Activated naive CD8-positive, alpha-beta T cell (primary cell): ENCODE data around the gene SRRM3.

Experiments used
- H3K27ac Mint-ChIP-seq: one replicate; pipeline ENCODE4 v1.8.0; 2021; ENCODE audit warnings: mixed read lengths
- H3K27me3 Mint-ChIP-seq: one replicate; pipeline ENCODE4 v1.8.0; 2021; ENCODE audit warnings: mixed read lengths
- H3K36me3 Mint-ChIP-seq: one replicate; pipeline ENCODE4 v1.8.0; 2021; ENCODE audit warnings: mixed read lengths
- H3K4me1 Mint-ChIP-seq: one replicate; pipeline ENCODE4 v1.8.0; 2021; ENCODE audit warnings: low read depth, mixed read lengths
- H3K4me3 Mint-ChIP-seq: one replicate; pipeline ENCODE4 v1.8.0; 2021; ENCODE audit warnings: mild to moderate bottlenecking, mixed read lengths
- H3K9me3 Mint-ChIP-seq: one replicate; pipeline ENCODE4 v1.8.0; 2021; ENCODE audit warnings: low read depth, mixed read lengths

Gene SRRM3

DNA sequence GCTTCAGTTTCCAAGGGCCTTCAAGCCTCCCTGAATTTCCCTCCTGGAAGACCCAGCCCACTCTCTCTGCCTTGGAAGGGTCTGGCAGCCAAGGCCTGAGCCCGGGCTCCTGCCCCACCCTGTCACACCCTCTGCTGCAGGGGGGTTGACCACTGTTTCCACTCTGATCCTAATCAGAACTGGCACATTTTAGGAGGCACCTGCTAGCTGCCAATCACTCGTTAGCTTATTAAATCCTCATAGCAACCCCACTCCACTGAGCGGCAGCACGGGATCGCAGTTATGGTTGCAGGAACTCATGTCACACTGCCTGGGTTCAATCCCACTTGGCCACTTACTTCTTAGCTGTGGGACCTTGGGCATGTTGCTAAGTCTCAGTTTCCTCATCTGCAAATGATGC lies 113.7 kb downstream of the SRRM3 start:
- no peak overlapping the region for H3K4me3 Mint-ChIP-seq
- H3K27me3 Mint-ChIP-seq: no peaks in the 10 kb centered on the region
- no peaks in the 10 kb centered on the region for H3K36me3 Mint-ChIP-seq
- H3K9me3 Mint-ChIP-seq: no peaks in the 10 kb centered on the region
- H3K4me1 Mint-ChIP-seq: peaks cover 20% of the 10 kb centered on the region
- H3K27ac Mint-ChIP-seq: no peak overlapping the region

DNA sequence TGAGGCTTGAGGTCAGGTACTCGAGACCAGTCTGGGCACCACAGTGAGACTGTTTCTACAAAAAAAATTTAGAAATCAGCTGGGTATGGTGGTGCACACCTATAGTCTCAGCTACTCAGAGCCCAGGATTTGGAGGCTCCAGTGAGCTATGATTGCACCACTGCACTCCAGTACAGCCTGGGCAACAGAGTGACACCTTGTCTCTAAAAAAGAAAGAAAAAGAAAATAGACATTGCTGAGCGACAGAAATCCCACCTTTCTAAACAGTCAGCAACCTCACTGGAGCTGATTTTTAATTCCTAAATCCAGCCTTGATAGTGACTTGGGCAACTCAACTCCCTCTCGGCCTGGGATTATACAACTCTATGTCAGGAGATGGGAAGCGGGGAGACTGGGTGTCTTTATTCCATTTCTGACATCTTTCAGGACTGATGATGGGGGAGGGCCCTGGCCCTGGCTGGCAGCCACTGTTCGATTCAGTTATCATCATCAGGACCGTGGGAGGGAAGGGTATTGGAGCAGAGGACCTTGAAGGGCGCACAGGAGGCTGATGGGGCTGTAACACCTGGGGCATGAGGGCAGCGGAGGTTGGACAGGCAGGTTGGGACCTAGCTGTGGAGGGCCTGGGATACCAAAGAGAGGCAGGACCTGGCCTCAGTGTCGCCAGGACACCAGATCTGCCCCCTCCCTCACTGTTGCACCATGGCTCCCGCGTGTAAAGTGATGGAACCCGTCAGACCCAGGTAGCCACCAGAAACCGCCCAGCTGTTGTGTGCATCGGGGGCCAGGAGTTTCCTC lies 115.5 kb downstream of the SRRM3 start:
- H3K36me3 Mint-ChIP-seq: no peaks in the 10 kb centered on the region
- no peaks in the 10 kb centered on the region for H3K27me3 Mint-ChIP-seq
- H3K9me3 Mint-ChIP-seq: no peaks in the 10 kb centered on the region
- H3K4me3 Mint-ChIP-seq: peak overlapping the region; percentile 90
- peaks cover 20% of the 10 kb centered on the region for H3K4me1 Mint-ChIP-seq
- H3K27ac Mint-ChIP-seq: peak overlapping the region; percentile 92

DNA sequence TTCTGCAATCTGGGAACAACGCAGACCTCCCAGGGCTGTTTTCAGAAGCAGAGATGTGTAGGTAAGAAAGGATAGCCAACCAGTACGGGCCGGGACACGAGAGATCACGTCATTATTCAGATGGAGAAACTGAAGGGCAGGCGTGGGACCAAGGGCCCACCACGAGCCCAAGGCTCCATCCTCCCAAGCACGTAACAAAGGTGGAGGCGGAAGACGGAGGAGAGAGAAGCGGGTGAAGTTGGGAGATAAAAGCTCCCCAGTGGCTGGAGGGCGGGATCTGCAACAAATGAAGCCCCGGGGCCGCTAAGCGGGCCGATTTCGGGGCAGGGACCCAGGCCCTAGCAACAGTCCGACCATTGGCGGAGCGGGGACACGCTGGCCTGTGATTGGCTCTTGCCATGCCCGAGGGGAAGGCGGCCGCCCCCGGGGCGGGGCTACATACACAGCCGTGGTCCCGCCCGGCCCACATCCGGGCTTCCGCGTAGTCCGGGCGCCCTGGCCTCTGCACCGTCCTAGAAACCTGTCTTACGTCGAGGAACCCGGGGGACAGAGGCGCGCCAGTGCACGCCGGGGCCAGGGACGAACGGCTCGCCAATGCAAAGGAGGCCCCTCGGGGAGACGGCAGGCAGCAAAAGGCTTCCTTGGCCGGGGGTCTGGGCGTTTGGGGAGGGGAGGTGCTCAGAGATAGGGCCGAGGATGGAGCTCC lies 116.2 kb downstream of the SRRM3 start:
- Mint-ChIP-seq H3K27me3 (no peaks in the 10 kb centered on the region), H3K4me1 (peaks cover 20% of the 10 kb centered on the region), H3K27ac (peak overlapping the region; percentile 92), H3K4me3 (peak overlapping the region; percentile 90), H3K9me3 (no peaks in the 10 kb centered on the region), H3K36me3 (no peaks in the 10 kb centered on the region)

- H3K27me3 Mint-ChIP-seq: no peaks in the 10 kb centered on the region
- H3K4me1 Mint-ChIP-seq: peaks cover 20% of the 10 kb centered on the region
- H3K4me3 Mint-ChIP-seq: peak overlapping the region; percentile 90
- H3K9me3 Mint-ChIP-seq: no peaks in the 10 kb centered on the region
- peak overlapping the region; percentile 81 for H3K27ac Mint-ChIP-seq
- H3K36me3 Mint-ChIP-seq: no peaks in the 10 kb centered on the region
These were observed 117.0 kb downstream of the SRRM3 start for GRCh38 chr7:76318488-76319353.

- H3K4me3 Mint-ChIP-seq: no peak overlapping the region
- no peak overlapping the region for H3K27ac Mint-ChIP-seq
- no peaks in the 10 kb centered on the region for H3K27me3 Mint-ChIP-seq
- no peaks in the 10 kb centered on the region for H3K9me3 Mint-ChIP-seq
- peaks cover 10% of the 10 kb centered on the region for H3K36me3 Mint-ChIP-seq
- H3K4me1 Mint-ChIP-seq: peaks cover 22% of the 10 kb centered on the region
These were observed 123.4 kb downstream of the SRRM3 start for GRCh38 chr7:76325092-76325491.

- Mint-ChIP-seq H3K4me3 (no peak overlapping the region), H3K9me3 (no peaks in the 10 kb centered on the region), H3K27me3 (no peaks in the 10 kb centered on the region), H3K4me1 (peaks cover 22% of the 10 kb centered on the region), H3K36me3 (peaks cover 10% of the 10 kb centered on the region), H3K27ac (no peak overlapping the region)
These were observed 124.1 kb downstream of the SRRM3 start for GRCh38 chr7:76325811-76326210.

DNA sequence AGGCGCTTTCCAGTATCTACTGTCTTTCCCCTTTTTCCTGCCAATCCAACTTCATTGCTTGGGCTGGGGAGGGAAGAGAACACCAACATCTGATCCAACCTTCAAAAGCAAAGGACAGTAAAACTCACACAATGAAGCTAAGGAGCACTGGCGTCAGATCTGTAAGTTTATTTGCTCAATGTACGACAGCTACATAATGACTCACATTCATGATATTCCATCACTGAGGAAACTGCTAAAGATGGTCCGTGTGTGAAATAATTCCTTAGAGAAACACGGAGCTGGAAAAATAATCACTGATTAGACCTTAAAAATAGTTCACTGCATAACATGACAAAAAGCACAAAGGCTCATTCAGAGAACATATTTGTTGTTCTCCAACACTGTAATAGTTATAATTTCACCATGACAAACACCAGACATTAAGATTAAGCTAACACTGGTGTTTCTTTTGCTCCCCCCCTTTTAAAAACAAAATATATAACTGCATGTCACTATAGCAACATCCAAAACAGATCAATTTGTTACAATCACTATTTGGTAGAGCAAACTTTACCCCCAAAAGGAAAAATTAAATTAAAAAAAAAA lies 125.0 kb downstream of the SRRM3 start:
- Mint-ChIP-seq H3K4me3 (no peak overlapping the region), H3K9me3 (no peaks in the 10 kb centered on the region), H3K4me1 (peaks cover 25% of the 10 kb centered on the region), H3K27me3 (no peaks in the 10 kb centered on the region), H3K36me3 (peaks cover 10% of the 10 kb centered on the region), H3K27ac (peak overlapping the region; percentile 10)

GRCh38 chr7:76327610-76328009 lies 125.9 kb downstream of the SRRM3 start:
- Mint-ChIP-seq H3K27me3 (no peaks in the 10 kb centered on the region), H3K36me3 (peaks cover 10% of the 10 kb centered on the region), H3K4me1 (peaks cover 31% of the 10 kb centered on the region), H3K9me3 (no peaks in the 10 kb centered on the region), H3K27ac (peak overlapping the region; percentile 80), H3K4me3 (no peak overlapping the region)

- no peak overlapping the region for H3K27ac Mint-ChIP-seq
- peaks cover 10% of the 10 kb centered on the region for H3K36me3 Mint-ChIP-seq
- H3K27me3 Mint-ChIP-seq: no peaks in the 10 kb centered on the region
- no peak overlapping the region for H3K4me3 Mint-ChIP-seq
- H3K9me3 Mint-ChIP-seq: no peaks in the 10 kb centered on the region
- peaks cover 34% of the 10 kb centered on the region for H3K4me1 Mint-ChIP-seq
These were observed 126.7 kb downstream of the SRRM3 start for GRCh38 chr7:76328389-76328788.

GRCh38 chr7:76329479-76329878 lies 127.8 kb downstream of the SRRM3 start:
- Mint-ChIP-seq H3K9me3 (no peaks in the 10 kb centered on the region), H3K36me3 (peaks cover 10% of the 10 kb centered on the region), H3K27ac (no peak overlapping the region), H3K27me3 (no peaks in the 10 kb centered on the region), H3K4me1 (peaks cover 39% of the 10 kb centered on the region), H3K4me3 (no peak overlapping the region)

DNA sequence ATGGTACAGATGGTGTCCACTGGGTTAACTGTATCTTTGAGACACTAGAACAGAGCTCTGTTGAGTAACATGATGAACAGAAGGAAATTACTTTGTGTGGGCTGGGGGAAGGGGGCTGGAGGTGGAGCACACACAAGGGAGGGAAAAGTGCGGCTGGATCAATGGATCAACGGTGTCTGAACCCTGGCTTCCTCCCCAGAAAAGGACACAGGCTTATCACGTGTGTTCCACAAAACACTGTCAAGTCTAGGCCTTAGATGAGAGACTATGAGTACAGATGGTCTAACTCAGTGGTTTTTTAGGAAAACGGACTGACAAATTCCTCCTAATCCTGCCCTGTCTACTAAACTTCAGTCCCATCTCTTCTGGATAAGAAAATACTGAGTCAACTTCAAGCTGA lies 128.6 kb downstream of the SRRM3 start:
- Mint-ChIP-seq H3K27me3 (no peaks in the 10 kb centered on the region), H3K4me1 (peaks cover 39% of the 10 kb centered on the region), H3K4me3 (no peak overlapping the region), H3K9me3 (no peaks in the 10 kb centered on the region), H3K36me3 (peaks cover 10% of the 10 kb centered on the region), H3K27ac (no peak overlapping the region)

DNA sequence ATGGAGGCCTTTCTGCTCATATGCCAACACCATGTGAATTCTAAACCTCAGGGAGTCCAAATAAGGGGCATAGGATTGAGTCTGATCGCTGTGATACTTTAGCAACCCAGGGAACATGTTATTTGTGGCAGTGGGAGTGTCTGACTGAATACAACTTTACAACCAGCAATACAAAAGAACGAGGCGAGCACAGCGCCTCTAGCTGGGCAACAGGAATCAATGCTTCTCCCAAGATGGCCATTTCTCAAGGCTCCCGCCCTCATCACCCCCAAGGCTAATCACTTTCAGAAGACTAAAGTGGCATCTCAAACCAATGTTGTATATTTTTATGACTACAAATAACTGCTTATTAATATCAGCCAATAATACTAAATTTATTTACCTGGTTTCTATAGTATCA lies 129.0 kb downstream of the SRRM3 start:
- Mint-ChIP-seq H3K4me3 (no peak overlapping the region), H3K36me3 (peaks cover 10% of the 10 kb centered on the region), H3K27me3 (no peaks in the 10 kb centered on the region), H3K4me1 (peaks cover 39% of the 10 kb centered on the region), H3K27ac (no peak overlapping the region), H3K9me3 (no peaks in the 10 kb centered on the region)

GRCh38 chr7:76332078-76332477 lies 130.4 kb downstream of the SRRM3 start:
- H3K27me3 Mint-ChIP-seq: no peaks in the 10 kb centered on the region
- H3K4me3 Mint-ChIP-seq: no peak overlapping the region
- H3K9me3 Mint-ChIP-seq: no peaks in the 10 kb centered on the region
- no peak overlapping the region for H3K27ac Mint-ChIP-seq
- H3K36me3 Mint-ChIP-seq: peaks cover 7% of the 10 kb centered on the region
- H3K4me1 Mint-ChIP-seq: peaks cover 45% of the 10 kb centered on the region

DNA sequence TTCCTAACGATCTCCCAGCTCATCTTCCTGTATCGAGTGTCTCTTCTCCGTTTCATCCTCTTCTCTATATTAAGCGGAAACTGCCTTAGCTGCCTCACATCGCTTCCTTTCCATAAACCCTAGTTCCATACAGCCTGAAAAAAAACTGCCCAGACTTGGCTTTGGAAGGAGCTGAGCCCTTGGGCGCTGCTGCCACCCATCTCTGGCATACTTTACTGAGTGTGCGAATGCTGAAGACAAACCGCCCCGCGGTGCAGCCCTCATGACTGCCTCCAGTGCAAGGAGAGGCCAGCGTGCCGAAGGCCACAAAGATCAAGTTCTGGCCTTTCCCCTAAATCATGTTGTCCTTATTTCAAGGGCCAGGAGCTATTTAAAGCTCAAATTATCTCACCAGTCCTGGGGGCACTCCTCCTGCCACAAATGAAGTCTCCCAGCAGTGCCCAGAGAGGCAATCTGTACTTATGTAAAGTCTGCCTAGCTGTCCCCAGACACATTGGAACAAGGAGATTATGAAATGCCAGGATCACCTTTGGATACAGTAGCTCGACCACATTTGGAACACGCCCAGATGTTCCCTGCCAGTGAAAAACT lies 131.9 kb downstream of the SRRM3 start:
- H3K4me3 Mint-ChIP-seq: no peak overlapping the region
- H3K4me1 Mint-ChIP-seq: peaks cover 45% of the 10 kb centered on the region
- H3K36me3 Mint-ChIP-seq: peaks cover 7% of the 10 kb centered on the region
- H3K9me3 Mint-ChIP-seq: no peaks in the 10 kb centered on the region
- H3K27ac Mint-ChIP-seq: peak overlapping the region; percentile 22
- H3K27me3 Mint-ChIP-seq: no peaks in the 10 kb centered on the region
